SKM-1 (cell line): ENCODE results near the gene PPWD1.
A peak's percentile ranks its signal among the peaks of the same experiment; 100 is the strongest.

ENCODE experiments used
- DNase-seq: peaks from one replicate; lab custom pipeline; 2025; ENCODE audit not compliant: unreplicated experiment; lab: John Stamatoyannopoulos, UW

Gene PPWD1

GRCh38 chr5:65623482-65623881, 60.4 kb downstream of the PPWD1 start:
- no peak for DNase-seq

- peak; percentile 83 for DNase-seq
Measured at GRCh38 chr5:65624025-65624570, 61.0 kb downstream of the PPWD1 start, which contains the start of gene TRIM23. TSS of gene TRIM23 (minus strand) at chr5:65624333. CDS start at chr5:65624274, 59 bp downstream.

- peak; percentile 83 for DNase-seq
Measured at GRCh38 chr5:65624571-65625555, 61.8 kb downstream of the PPWD1 start, which contains the start of the genes SHLD3 and TRAPPC13. TSS of gene SHLD3 (plus strand) at chr5:65625027. CDS start at chr5:65629588, 4,561 bp downstream. TSS of gene TRAPPC13 (plus strand) at chr5:65625027. CDS start at chr5:65625061, 34 bp downstream.

- no peak for DNase-seq
Measured at GRCh38 chr5:65625743-65626142, 62.6 kb downstream of the PPWD1 start.

GRCh38 chr5:65630981-65631380, 67.9 kb downstream of the PPWD1 start:
- no peak for DNase-seq
